K562 (cell line): ENCODE data around the gene TMED6. TPM values are rescaled to one million over a fixed set of nuclear protein-coding genes. Genes with fewer than 3 reads are reported as not detected.

Experiments used
- BRD4 ChIP-seq: fragments of 200-600 bp; sonication (generic); IDR thresholded peaks from 2 replicates; pipeline ENCODE4 v1.6.1; 2017; ENCODE audit warnings: inconsistent platforms
- CBFA2T2 ChIP-seq: fragments of 450-650 bp; conservative IDR thresholded peaks from 2 replicates; pipeline ENCODE4 v1.6.1; 2017; ENCODE audit warnings: mild to moderate bottlenecking
- MEIS2 ChIP-seq: fragments of 450-650 bp; IDR thresholded peaks from 2 replicates; pipeline ENCODE4 v1.6.1; 2014; ENCODE audit warnings: mild to moderate bottlenecking; ENCODE audit not compliant: partially characterized antibody
- MYC ChIP-seq, 2 experiments: fragments of 250-450 bp in 1 of 2; sonication (Bioruptor Pico) in 1 of 2; IDR thresholded peaks; 2 replicates each; pipeline versions ENCODE4 v1.5.1 to v1.6.1; 2012 to 2021; ENCODE audit warnings: low read depth in 2 of 2, borderline replicate concordance in 1 of 2, improper control_type of control experiment in 1 of 2, low read length in 1 of 2, mild to moderate bottlenecking in 1 of 2, moderate library complexity in 1 of 2
- NR4A1 ChIP-seq, 2 experiments: fragments of 250-450 bp in 1 of 2; fragments of 450-650 bp in 1 of 2; sonication (Bioruptor Pico) in 1 of 2; IDR thresholded peaks; 2 replicates each; pipeline versions ENCODE4 v1.4.0 to v1.6.1; 2016 to 2020; ENCODE audit warnings: mild to moderate bottlenecking in 2 of 2, missing compliant biosample characterization in 1 of 2, missing genetic modification characterization in 1 of 2, moderate library complexity in 1 of 2
- POLR2AphosphoS5 ChIP-seq: IDR thresholded peaks from 2 replicates; pipeline ENCODE4 v1.6.1; 2011; ENCODE audit warnings: mild to moderate bottlenecking, low read depth, low read length, moderate library complexity; ENCODE audit not compliant: control insufficient read depth, insufficient read depth
- SRSF9 ChIP-seq: fragments of 200-400 bp; formaldehyde crosslinking; IDR thresholded peaks from 2 replicates; pipeline ENCODE4 v1.6.1; 2017; ENCODE audit warnings: low read depth, low read length, borderline replicate concordance
- ZNF134 ChIP-seq: fragments of 250-450 bp; sonication (Bioruptor Pico); conservative IDR thresholded peaks from 2 replicates; pipeline ENCODE4 v1.4.0; 2020
- ZNF274 ChIP-seq: IDR thresholded peaks from 2 replicates; pipeline ENCODE4 v1.6.1; 2011; ENCODE audit warnings: low read depth, mild to moderate bottlenecking, low read length, moderate library complexity, borderline replicate concordance
- ZNF316 ChIP-seq: fragments of 450-650 bp; IDR thresholded peaks from 2 replicates; pipeline ENCODE4 v1.6.1; 2016
- polyA plus RNA-seq, 8 experiments: library from polyadenylated mRNA; depleted of rRNA in 4 of 8; stranded (reverse) in 5 of 8; unstranded in 3 of 8; fragments of >200 nt; fragmentation: Nextera tagmentation in 2 of 8; fragmentation: Illumina TruSeq in 1 of 8; extraction: Ambion mirVana in 2 of 8; extraction: Trizol in 1 of 8; gene quantifications; 2 replicates each; pipeline versions ENCODE4 v1.2.1 to v1.2.3, GENCODE V29; 2011 to 2014; ENCODE audit warnings: inconsistent platforms in 1 of 8, missing spikeins in 1 of 8
- total RNA-seq, 7 experiments: library from RNA; depleted of rRNA in 6 of 7; stranded (reverse); fragments of >200 nt in 6 of 7; fragmentation: Illumina TruSeq in 2 of 7; extraction: Trizol in 2 of 7; gene quantifications; 2 replicates each; pipeline versions ENCODE4 v1.2.1 to v1.2.3, GENCODE V29; 2011 to 2021; ENCODE audit warnings: low replicate concordance in 1 of 7
- TF ChIP-seq, protein P1 (sequence below): sonication (generic); formaldehyde crosslinking; IDR thresholded peaks from 2 replicates; pipeline ENCODE4 v1.8.0; 2022; ENCODE audit warnings: mild to moderate bottlenecking, missing genetic modification reagents
- TF ChIP-seq, protein P2 (sequence below): sonication (generic); formaldehyde crosslinking; IDR thresholded peaks from 2 replicates; pipeline ENCODE4 v1.8.1; 2023; ENCODE audit warnings: mild to moderate bottlenecking, missing genetic modification reagents
- TF ChIP-seq, protein P3 (sequence below): conservative IDR thresholded peaks from 2 replicates; pipeline ENCODE4 v1.6.1; 2011; ENCODE audit warnings: low read depth, mild to moderate bottlenecking, low read length; ENCODE audit not compliant: control insufficient read depth
- TF ChIP-seq, protein P4 (sequence below): fragments of 450-650 bp; formaldehyde crosslinking; IDR thresholded peaks from 2 replicates; pipeline ENCODE4 v1.4.0; 2020; ENCODE audit warnings: mild to moderate bottlenecking, moderate library complexity

Gene TMED6
- total and polyA plus RNA-seq, 9 of the 15 experiments (the other 6 are each of a cell fraction or from before 2014, with no cell fraction given) = 0.14 to 0.45 (median 0.25) TPM; not detected in 2

DNA sequence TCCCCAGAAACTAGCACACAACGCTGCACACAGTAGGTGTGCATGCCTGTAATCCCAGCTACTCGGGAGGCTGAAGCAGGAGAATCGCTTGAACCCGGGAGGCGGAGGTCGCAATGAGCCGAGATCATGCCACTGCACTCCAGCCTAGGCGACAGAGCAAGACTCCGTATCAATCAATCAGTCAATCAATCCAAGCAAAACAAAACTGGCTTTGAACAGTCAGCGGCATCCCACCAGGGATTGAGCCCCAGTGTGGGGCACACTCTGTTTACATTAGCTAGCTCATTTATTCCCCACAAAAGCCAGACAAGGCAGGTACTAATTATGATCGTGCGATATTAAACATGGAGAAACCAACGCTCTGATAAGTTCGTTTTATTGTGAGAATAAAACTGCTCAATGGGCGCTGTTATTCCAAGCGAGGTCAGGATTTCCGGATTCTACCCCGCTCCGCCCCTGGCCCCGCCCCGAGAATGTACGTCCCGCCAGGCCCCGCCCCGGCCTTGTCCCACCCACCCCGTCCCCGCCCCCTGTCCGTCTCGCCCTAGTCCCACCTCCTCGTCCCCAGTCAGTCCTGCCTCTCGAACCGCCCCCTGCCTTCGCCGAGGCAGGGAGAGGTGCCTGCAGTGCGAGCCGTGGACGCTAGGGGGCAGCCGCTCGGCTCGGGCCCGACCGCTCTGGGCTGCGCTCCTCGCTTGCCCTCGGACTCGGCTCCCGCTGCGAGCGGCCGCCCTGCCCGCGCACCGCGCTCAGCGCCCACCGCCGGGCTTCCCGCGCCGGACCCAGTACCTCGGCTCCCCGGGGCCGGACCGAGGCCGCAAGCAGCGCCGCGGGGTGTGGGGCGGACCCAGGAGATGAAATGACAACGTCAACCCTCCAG is 40.7 kb downstream of the TMED6 start, which contains the start of gene VPS4A (continued):
- TF ChIP-seq MYC (IDR thresholded peaks at IDR 0.05; ENCODE audit: low read depth, low read length) (peak; percentile 13; the same call in 1 of the 2 replicates), MYC (CRISPR knock-in tag; IDR thresholded peaks at IDR 0.05; ENCODE audit: borderline replicate concordance, low read depth) (no peak), BRD4 (no peak), SRSF9 (no peak), ZNF134 (CRISPR knock-in tag) (no peak), ZNF274 (no peak), MEIS2 (peak; percentile 50), ZNF316 (no peak), CBFA2T2 (no peak), NR4A1 (CRISPR knock-in tag; IDR thresholded peaks at IDR 0.05) (no peak), NR4A1 (tag; IDR thresholded peaks at IDR 0.05) (no peak), POLR2AphosphoS5 (peak; percentile 42; the same call in 1 of the 2 replicates)
- TF ChIP-seq, protein P1, sequence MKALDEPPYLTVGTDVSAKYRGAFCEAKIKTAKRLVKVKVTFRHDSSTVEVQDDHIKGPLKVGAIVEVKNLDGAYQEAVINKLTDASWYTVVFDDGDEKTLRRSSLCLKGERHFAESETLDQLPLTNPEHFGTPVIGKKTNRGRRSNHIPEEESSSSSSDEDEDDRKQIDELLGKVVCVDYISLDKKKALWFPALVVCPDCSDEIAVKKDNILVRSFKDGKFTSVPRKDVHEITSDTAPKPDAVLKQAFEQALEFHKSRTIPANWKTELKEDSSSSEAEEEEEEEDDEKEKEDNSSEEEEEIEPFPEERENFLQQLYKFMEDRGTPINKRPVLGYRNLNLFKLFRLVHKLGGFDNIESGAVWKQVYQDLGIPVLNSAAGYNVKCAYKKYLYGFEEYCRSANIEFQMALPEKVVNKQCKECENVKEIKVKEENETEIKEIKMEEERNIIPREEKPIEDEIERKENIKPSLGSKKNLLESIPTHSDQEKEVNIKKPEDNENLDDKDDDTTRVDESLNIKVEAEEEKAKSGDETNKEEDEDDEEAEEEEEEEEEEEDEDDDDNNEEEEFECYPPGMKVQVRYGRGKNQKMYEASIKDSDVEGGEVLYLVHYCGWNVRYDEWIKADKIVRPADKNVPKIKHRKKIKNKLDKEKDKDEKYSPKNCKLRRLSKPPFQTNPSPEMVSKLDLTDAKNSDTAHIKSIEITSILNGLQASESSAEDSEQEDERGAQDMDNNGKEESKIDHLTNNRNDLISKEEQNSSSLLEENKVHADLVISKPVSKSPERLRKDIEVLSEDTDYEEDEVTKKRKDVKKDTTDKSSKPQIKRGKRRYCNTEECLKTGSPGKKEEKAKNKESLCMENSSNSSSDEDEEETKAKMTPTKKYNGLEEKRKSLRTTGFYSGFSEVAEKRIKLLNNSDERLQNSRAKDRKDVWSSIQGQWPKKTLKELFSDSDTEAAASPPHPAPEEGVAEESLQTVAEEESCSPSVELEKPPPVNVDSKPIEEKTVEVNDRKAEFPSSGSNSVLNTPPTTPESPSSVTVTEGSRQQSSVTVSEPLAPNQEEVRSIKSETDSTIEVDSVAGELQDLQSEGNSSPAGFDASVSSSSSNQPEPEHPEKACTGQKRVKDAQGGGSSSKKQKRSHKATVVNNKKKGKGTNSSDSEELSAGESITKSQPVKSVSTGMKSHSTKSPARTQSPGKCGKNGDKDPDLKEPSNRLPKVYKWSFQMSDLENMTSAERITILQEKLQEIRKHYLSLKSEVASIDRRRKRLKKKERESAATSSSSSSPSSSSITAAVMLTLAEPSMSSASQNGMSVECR = no peak
- TF ChIP-seq, protein P2, sequence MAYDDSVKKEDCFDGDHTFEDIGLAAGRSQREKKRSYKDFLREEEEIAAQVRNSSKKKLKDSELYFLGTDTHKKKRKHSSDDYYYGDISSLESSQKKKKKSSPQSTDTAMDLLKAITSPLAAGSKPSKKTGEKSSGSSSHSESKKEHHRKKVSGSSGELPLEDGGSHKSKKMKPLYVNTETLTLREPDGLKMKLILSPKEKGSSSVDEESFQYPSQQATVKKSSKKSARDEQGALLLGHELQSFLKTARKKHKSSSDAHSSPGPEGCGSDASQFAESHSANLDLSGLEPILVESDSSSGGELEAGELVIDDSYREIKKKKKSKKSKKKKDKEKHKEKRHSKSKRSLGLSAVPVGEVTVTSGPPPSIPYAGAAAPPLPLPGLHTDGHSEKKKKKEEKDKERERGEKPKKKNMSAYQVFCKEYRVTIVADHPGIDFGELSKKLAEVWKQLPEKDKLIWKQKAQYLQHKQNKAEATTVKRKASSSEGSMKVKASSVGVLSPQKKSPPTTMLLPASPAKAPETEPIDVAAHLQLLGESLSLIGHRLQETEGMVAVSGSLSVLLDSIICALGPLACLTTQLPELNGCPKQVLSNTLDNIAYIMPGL = peak; percentile 94; the same call in 1 of the 2 replicates
- TF ChIP-seq, protein P3, sequence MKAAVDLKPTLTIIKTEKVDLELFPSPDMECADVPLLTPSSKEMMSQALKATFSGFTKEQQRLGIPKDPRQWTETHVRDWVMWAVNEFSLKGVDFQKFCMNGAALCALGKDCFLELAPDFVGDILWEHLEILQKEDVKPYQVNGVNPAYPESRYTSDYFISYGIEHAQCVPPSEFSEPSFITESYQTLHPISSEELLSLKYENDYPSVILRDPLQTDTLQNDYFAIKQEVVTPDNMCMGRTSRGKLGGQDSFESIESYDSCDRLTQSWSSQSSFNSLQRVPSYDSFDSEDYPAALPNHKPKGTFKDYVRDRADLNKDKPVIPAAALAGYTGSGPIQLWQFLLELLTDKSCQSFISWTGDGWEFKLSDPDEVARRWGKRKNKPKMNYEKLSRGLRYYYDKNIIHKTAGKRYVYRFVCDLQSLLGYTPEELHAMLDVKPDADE = peak; percentile 71; the same call in 1 of the 2 replicates
- TF ChIP-seq, protein P4, sequence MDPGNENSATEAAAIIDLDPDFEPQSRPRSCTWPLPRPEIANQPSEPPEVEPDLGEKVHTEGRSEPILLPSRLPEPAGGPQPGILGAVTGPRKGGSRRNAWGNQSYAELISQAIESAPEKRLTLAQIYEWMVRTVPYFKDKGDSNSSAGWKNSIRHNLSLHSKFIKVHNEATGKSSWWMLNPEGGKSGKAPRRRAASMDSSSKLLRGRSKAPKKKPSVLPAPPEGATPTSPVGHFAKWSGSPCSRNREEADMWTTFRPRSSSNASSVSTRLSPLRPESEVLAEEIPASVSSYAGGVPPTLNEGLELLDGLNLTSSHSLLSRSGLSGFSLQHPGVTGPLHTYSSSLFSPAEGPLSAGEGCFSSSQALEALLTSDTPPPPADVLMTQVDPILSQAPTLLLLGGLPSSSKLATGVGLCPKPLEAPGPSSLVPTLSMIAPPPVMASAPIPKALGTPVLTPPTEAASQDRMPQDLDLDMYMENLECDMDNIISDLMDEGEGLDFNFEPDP (CRISPR knock-in tag) = no peak
